SK-N-DZ (cell line): ENCODE data around the gene FOXO3. TPM values are rescaled to one million over a fixed set of nuclear protein-coding genes. Genes with fewer than 3 reads are reported as not detected.
"Not testable (repeated sequence)": the region's sequence is repeated elsewhere in the genome, so short reads cannot be mapped to it uniquely, and the experiment has no call there.

Source experiments
- DNase-seq: peaks from one replicate; pipeline ENCODE4 v3.0.0-alpha.2; 2015; ENCODE audit warnings: low spot score
- polyA plus RNA-seq, 2 experiments: library from polyadenylated mRNA; depleted of rRNA; stranded (reverse); fragments of >200 nt; gene quantifications; 2 replicates each; pipeline ENCODE4 v1.2.3, GENCODE V29; 2014

FOXO3 gene
- 25.5 and 26.1 TPM in 2 replicates for polyA plus RNA-seq (2014; cell fraction: cytosol; rRNA removed)
- 9.4 and 14.1 TPM in 2 replicates for polyA plus RNA-seq (2014; cell fraction: nucleus; rRNA removed)

DNA sequence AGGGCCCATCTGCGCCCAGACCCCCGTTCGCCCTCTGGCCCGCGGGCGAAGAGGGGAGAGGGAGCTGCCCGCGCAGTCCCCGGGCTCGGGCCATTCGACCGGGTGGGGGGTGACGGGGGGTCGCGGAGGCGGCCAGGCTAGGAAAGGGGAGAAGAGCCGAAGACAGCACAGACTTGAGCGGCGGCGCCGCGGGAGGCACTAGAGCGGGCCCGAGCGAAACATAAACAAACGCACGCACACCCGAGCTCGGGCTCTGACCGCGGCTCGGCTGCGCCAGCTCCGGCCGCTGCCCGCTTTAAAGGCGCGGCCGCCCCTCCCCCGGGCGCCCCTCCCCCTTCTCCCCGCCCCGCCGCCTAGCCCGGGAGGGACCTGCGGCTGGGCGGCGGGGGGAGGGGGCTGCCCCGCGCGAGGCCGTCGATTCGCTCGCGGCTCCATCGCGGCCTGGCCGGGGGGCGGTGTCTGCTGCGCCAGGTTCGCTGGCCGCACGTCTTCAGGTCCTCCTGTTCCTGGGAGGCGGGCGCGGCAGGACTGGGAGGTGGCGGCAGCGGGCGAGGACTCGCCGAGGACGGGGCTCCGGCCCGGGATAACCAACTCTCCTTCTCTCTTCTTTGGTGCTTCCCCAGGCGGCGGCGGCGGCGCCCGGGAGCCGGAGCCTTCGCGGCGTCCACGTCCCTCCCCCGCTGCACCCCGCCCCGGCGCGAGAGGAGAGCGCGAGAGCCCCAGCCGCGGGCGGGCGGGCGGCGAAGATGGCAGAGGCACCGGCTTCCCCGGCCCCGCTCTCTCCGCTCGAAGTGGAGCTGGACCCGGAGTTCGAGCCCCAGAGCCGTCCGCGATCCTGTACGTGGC lies at the start of gene FOXO3:
FOXO3 (plus strand) TSS at position 455 of the 846 bp plus-strand sequence; CDS start at position 747, 292 bp downstream.
- peak; percentile 91 for DNase-seq

GRCh38 chr6:108518714-108519576 lies 41.8 kb upstream of the FOXO3 start:
- DNase-seq: peak; percentile 49

GRCh38 chr6:108521616-108522107 lies 39.1 kb upstream of the FOXO3 start:
- DNase-seq: no peak

GRCh38 chr6:108523697-108524096 lies 37.0 kb upstream of the FOXO3 start:
- DNase-seq: no peak

GRCh38 chr6:108524528-108525248 lies 36.0 kb upstream of the FOXO3 start:
- DNase-seq: no peak

GRCh38 chr6:108526739-108527174 lies 34.0 kb upstream of the FOXO3 start:
- peak; percentile 52 for DNase-seq

DNA sequence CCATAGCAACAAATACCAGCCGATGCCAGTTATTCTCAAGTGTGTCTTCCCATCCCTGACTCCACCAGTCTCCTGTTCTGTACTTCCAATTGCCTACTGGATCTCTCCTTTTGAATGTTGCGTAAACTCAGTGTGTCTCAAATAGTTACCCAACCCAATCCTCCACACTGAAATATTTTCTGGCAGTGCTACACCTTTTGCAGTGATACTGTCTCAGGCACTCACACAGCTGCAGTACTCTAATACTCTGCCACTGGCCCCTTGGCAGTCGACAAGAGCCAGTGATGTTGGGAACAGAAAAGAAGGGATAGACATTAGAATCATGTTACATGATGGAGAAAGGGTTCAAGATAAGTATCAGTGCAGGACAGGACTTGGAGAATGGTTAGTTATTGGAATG lies 31.8 kb upstream of the FOXO3 start:
- no peak for DNase-seq

GRCh38 chr6:108531332-108531731 lies 29.4 kb upstream of the FOXO3 start:
- no peak for DNase-seq

- DNase-seq: no peak
These were observed 25.5 kb upstream of the FOXO3 start for GRCh38 chr6:108535114-108535742.

- DNase-seq: not testable (repeated sequence)
These were observed 24.7 kb upstream of the FOXO3 start for GRCh38 chr6:108535920-108536535.

DNA sequence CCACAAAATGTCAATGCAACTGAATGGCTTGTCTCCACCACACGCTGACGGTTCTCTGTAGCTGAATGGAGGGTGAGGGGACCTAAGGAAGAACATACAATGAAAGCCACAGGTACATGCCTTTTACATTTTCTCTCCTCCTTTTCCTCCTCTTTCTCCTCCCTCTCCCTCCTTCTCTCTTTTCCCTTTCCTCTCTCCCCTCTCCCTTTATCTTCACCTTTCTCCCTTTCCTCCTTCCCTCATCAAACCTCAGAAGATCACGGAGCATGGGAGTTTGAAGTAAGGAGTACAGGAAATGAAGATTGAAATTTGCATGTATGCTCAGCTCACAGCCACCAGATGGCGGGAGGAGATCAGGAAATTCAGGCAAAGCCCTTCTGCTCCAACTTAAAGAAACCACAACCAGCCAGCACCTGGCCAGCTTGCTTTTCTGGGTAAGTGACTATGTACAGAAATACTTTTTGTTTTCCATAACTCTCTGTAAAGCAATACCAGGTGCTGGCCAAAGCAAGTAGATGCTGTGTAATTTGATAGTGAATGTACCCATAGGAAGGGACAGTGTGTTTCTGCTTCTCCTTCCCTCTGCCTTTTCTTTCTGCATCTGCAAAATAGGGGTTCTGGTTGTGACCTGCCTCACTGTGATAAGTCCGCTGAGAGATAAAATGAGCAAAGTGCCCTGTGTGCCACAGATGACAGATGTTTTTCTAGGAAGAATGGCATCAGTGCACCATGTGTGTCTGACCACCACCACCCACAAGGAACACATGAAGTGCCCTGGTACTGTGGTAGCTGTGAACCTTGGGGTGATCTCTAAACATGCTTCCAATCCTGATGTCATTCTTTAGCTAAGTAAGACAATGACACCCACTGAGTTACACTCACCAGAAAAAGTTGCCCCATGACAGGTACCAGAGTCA lies 18.6 kb upstream of the FOXO3 start:
- DNase-seq: peak; percentile 83

GRCh38 chr6:108543175-108543940 lies 17.4 kb upstream of the FOXO3 start:
- DNase-seq: no peak

DNA sequence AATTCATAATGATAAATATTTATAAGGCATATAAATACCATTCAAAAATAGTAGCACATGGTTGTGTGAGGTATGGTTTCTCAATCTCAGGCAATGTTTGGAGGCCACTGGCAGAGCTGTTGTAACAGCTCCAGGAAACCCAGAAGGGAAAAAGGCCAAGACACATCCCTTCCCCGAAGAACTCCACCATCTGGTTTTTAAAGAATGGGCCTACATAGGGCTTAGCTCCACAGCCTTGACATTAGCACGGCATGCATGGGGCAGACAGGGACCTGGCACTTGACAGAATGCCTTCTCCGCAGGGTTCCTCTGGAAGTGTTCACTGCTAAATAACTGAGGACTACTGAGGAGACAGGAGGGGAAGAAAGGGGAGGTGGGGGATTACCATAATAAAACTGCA lies 16.1 kb upstream of the FOXO3 start:
- no peak for DNase-seq

DNA sequence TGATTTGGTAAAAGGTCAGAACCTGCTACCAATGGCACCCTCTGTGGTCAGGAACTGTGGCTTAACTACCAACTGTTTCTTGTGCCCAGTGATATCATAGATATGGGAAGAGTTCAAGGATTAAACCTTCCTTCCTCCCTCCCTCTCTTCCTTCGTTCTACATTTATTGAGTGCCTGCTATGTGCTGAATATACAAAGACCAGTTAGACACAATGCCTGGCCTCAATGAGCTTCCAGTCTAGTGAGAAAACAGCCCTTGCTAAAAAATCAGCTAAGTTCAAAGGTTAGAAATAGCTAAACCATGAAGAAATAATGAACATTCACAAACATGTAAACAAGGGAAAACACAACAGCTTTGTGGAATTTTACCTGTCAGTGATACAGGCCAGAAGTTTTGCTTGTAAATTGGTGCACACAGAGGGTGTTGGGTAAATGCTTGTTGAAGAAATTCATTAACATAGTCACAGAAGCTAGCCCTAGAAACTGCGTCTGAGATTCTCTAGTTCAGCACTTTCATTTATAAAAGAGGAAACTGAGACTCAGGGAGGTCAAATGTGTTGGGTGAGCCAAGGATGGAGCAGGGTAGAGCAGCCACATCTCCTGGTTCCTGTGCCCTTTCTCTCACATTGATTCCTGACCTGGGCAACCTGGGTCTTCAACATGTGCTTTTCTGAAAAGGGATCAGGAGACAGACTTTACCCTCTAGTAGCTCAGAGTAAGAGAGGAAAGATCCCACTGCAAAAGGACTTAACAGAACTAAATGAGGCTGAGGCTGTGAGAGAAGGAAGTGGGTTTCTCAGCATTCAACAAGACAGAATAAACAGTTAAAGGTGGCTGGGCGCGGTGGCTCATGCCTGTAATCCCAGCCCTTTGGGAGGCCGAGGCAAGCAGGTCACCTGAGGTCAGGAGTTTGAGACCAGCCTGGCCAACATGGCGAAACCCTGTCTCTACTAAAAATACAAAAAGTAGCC lies 14.4 kb upstream of the FOXO3 start:
- no peak for DNase-seq

GRCh38 chr6:108549241-108549640 lies 11.5 kb upstream of the FOXO3 start:
- no peak for DNase-seq

DNA sequence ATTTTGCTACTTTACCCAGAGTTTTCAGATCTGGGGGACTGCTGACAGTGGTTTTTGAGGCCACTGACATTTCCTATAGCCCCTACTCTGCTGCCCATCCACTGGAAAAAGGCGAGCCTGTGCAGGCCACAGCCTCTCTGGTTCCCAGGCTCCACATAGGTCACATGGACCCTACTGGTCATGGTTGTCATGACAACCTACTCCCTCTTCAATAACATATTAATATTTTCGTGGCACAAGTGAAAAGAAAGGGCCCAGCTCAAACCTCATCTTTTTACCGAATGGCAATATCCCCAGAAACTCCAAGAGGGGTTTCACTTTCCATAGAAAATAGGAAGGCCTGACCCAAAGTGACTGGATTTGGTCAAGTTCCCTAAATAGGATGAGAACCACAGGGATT lies 11.0 kb upstream of the FOXO3 start:
- DNase-seq: no peak

GRCh38 chr6:108550256-108550655 lies 10.5 kb upstream of the FOXO3 start:
- DNase-seq: no peak
